ENCODE measurements around the gene REEP5.

REEP5 gene

GRCh38 chr5:112934366-112934663, 12.3 kb upstream of the REEP5 start:
- Histone ChIP-seq H3K4me1 (peaks cover 23 to 32% (median 26%) of the 10 kb centered on the region in 10 experiments), H3K4me3 (no peak overlapping the region), H3K27me3 (no peaks in the 10 kb centered on the region), H3K9me3 (replicated peaks in 1 of 11) (peaks cover 0 to 8% (median 5%) of the 10 kb centered on the region in 11 experiments; a peak in 5 of 22 replicates), H3K4me2 (peak overlapping the region in 5 of 11 experiments; percentile 1 to 45 (median 5); a peak in 6 of 22 replicates), H3K9ac (no peak overlapping the region), H3K27ac (no peak overlapping the region), H3K36me3 (no peaks in the 10 kb centered on the region), H4K20me1 (no peaks in the 10 kb centered on the region)
- TF ChIP-seq Cebpa-rat (IDR thresholded peaks at IDR 0.05): no peak

- Histone ChIP-seq H3K4me2 (peak overlapping the region in 4 of 11 experiments; percentile 1 to 45 (median 4); a peak in 4 of 22 replicates), H3K36me3 (no peaks in the 10 kb centered on the region), H3K9me3 (replicated peaks in 1 of 11) (peaks cover 0 to 7% (median 5%) of the 10 kb centered on the region in 11 experiments; a peak in 5 of 22 replicates), H3K27ac (no peak overlapping the region), H4K20me1 (no peaks in the 10 kb centered on the region), H3K4me1 (peaks cover 28 to 37% (median 31%) of the 10 kb centered on the region in 10 experiments), H3K9ac (no peak overlapping the region), H3K4me3 (no peak overlapping the region), H3K27me3 (no peaks in the 10 kb centered on the region)
- TF ChIP-seq Cebpa-rat (IDR thresholded peaks at IDR 0.05): no peak
These were observed 11.8 kb upstream of the REEP5 start for GRCh38 chr5:112933651-112934365.

- Histone ChIP-seq H3K27me3 (no peaks in the 10 kb centered on the region), H4K20me1 (no peaks in the 10 kb centered on the region), H3K4me2 (no peak overlapping the region), H3K4me1 (peaks cover 35 to 44% (median 38%) of the 10 kb centered on the region in 10 experiments), H3K4me3 (no peak overlapping the region), H3K36me3 (no peaks in the 10 kb centered on the region), H3K9ac (no peak overlapping the region), H3K9me3 (replicated peaks in 1 of 11) (peaks cover 0 to 7% (median 3%) of the 10 kb centered on the region in 11 experiments; a peak in 4 of 22 replicates), H3K27ac (no peak overlapping the region)
- no peak for TF ChIP-seq Cebpa-rat (IDR thresholded peaks at IDR 0.05)
These were observed 11.1 kb upstream of the REEP5 start for GRCh38 chr5:112933105-112933504.

- TF ChIP-seq Cebpa-rat (IDR thresholded peaks at IDR 0.05): no peak
- Histone ChIP-seq H3K27me3 (no peaks in the 10 kb centered on the region), H3K9ac (no peak overlapping the region), H3K4me2 (peak overlapping the region; percentile 11 to 96 (median 71); a peak in 20 of 22 replicates), H3K27ac (peak overlapping the region in 2 of 11 experiments; percentile 7 to 82; a peak in 2 of 22 replicates), H4K20me1 (no peaks in the 10 kb centered on the region), H3K4me1 (peaks cover 52 to 57% (median 53%) of the 10 kb centered on the region in 10 experiments), H3K36me3 (no peaks in the 10 kb centered on the region), H3K9me3 (replicated peaks in 1 of 11) (peaks cover 0 to 7% (median 3%) of the 10 kb centered on the region in 11 experiments; a peak in 4 of 22 replicates), H3K4me3 (no peak overlapping the region)
These were observed 9.4 kb upstream of the REEP5 start for GRCh38 chr5:112931473-112931872.

- no peak for TF ChIP-seq Cebpa-rat (IDR thresholded peaks at IDR 0.05)
- H3K4me2 ChIP-seq: peak overlapping the region; percentile 71 to 96 (median 83)
- peak overlapping the region in 9 of 11 experiments; percentile 52 to 85 (median 78); a peak in 17 of 22 replicates for H3K27ac ChIP-seq
- no peaks in the 10 kb centered on the region for H3K36me3 ChIP-seq
- peak overlapping the region in 3 of 10 experiments; percentile 2 to 27 (median 20); a peak in 3 of 20 replicates for H3K4me3 ChIP-seq
- peaks cover 0 to 7% (median 3%) of the 10 kb centered on the region in 11 experiments; a peak in 4 of 22 replicates for H3K9me3 ChIP-seq (replicated peaks in 1 of 11)
- no peaks in the 10 kb centered on the region for H3K27me3 ChIP-seq
- H4K20me1 ChIP-seq: no peaks in the 10 kb centered on the region
- H3K9ac ChIP-seq: peak overlapping the region in 9 of 11 experiments; percentile 47 to 70 (median 67); a peak in 14 of 22 replicates
- peaks cover 53 to 69% (median 56%) of the 10 kb centered on the region in 10 experiments for H3K4me1 ChIP-seq
These were observed 8.0 kb upstream of the REEP5 start for GRCh38 chr5:112930082-112930344.

GRCh38 chr5:112929336-112930081, 7.5 kb upstream of the REEP5 start:
- Histone ChIP-seq H3K9ac (peak overlapping the region in 9 of 11 experiments; percentile 47 to 70 (median 67); a peak in 18 of 22 replicates), H3K4me2 (peak overlapping the region; percentile 71 to 96 (median 83))

GRCh38 chr5:112923988-112924387, 2.0 kb upstream of the REEP5 start:
- H3K27me3 ChIP-seq: no peaks in the 10 kb centered on the region
- peaks cover 62 to 83% (median 75%) of the 10 kb centered on the region in 10 experiments for H3K4me1 ChIP-seq
- H4K20me1 ChIP-seq: peaks cover 0 to 20% (median 7%) of the 10 kb centered on the region in 11 experiments; a peak in 12 of 22 replicates
- H3K9me3 ChIP-seq (replicated peaks in 1 of 11): no peaks in the 10 kb centered on the region
- H3K36me3 ChIP-seq: peaks cover 6 to 15% (median 10%) of the 10 kb centered on the region in 11 experiments; a peak in 21 of 22 replicates
- no peak for TF ChIP-seq Cebpa-rat (IDR thresholded peaks at IDR 0.05)
- H3K9ac ChIP-seq: peak overlapping the region in 8 of 11 experiments; percentile 90 to 97 (median 94); a peak in 12 of 22 replicates
- H3K4me2 ChIP-seq: peak overlapping the region; percentile 76 to 97 (median 92)
- H3K4me3 ChIP-seq: peak overlapping the region in 6 of 10 experiments; percentile 90 to 100 (median 94); a peak in 9 of 20 replicates
- H3K27ac ChIP-seq: peak overlapping the region in 10 of 11 experiments; percentile 42 to 95 (median 94); a peak in 17 of 22 replicates

More at GRCh38 chr5:112929336-112930081, 7.5 kb upstream of the REEP5 start:
- no peak for TF ChIP-seq Cebpa-rat (IDR thresholded peaks at IDR 0.05)
- H3K9me3 ChIP-seq (replicated peaks in 1 of 11): peaks cover 0 to 7% (median 2%) of the 10 kb centered on the region in 11 experiments; a peak in 3 of 22 replicates
- H3K4me3 ChIP-seq: peak overlapping the region in 7 of 10 experiments; percentile 10 to 39 (median 20); a peak in 7 of 20 replicates
- peak overlapping the region in 10 of 11 experiments; percentile 13 to 85 (median 78); a peak in 19 of 22 replicates for H3K27ac ChIP-seq
- peaks cover 53 to 72% (median 61%) of the 10 kb centered on the region in 10 experiments for H3K4me1 ChIP-seq
- no peaks in the 10 kb centered on the region for H3K27me3 ChIP-seq
- H3K36me3 ChIP-seq: no peaks in the 10 kb centered on the region
- no peaks in the 10 kb centered on the region for H4K20me1 ChIP-seq

GRCh38 chr5:112923148-112923917, 1.3 kb upstream of the REEP5 start:
- Histone ChIP-seq H3K9me3 (replicated peaks in 1 of 11) (no peaks in the 10 kb centered on the region), H3K36me3 (peaks cover 13 to 22% (median 17%) of the 10 kb centered on the region in 11 experiments), H3K9ac (peak overlapping the region; percentile 52 to 97 (median 94); a peak in 21 of 22 replicates), H3K27ac (peak overlapping the region; percentile 44 to 95 (median 93); a peak in 21 of 22 replicates), H3K4me3 (peak overlapping the region in 8 of 10 experiments; percentile 90 to 100 (median 94); a peak in 15 of 20 replicates), H3K27me3 (no peaks in the 10 kb centered on the region), H4K20me1 (peaks cover 4 to 27% (median 14%) of the 10 kb centered on the region in 11 experiments; a peak in 18 of 22 replicates), H3K4me2 (peak overlapping the region; percentile 76 to 97 (median 92)), H3K4me1 (peaks cover 62 to 82% (median 75%) of the 10 kb centered on the region in 10 experiments)
- TF ChIP-seq Cebpa-rat (IDR thresholded peaks at IDR 0.05): peak in 4 of 11 experiments; percentile 29 to 46 (median 39); a peak in 3 of 22 replicates

Data from BLaER1 treated with 17β-estradiol and CSF1 and Interleukin-3, amounts not matched to agents 10 nM and 100 nM (cell line).